Stomach (tissue), 4 donors: ENCODE results near the gene CHRNB4.

ENCODE experiments used
- CTCF ChIP-seq, 7 experiments: fragments of 450-650 bp in 4 of 7; fragments of 200-600 bp in 3 of 7; sonication (generic) in 3 of 7; IDR thresholded peaks; one replicate each; pipeline ENCODE4 v1.5.1; 2016 to 2019; ENCODE audit warnings: antibody characterized with exemption in 7 of 7, control low read depth in 2 of 7, mild to moderate bottlenecking in 1 of 7
- POLR2A ChIP-seq, 4 donors: fragments of 450-650 bp; IDR thresholded peaks; one replicate each; pipeline ENCODE4 v1.6.1; 2016; ENCODE audit warnings: antibody characterized with exemption in 4 of 4, control low read depth in 2 of 4, mild to moderate bottlenecking in 1 of 4, moderate library complexity in 1 of 4

GRCh38 chr15:78645009-78645408 lies 4.0 kb upstream of the CHRNB4 start:
- TF ChIP-seq POLR2A (IDR thresholded peaks at IDR 0.05), result no peak
- TF ChIP-seq CTCF (IDR thresholded peaks at IDR 0.05), result no peak
